HEK293 (cell line): ENCODE results near the gene GMPS.
"Not testable (repeated sequence)": the region's sequence is repeated elsewhere in the genome, so short reads cannot be mapped to it uniquely, and the experiment has no call there.

Source experiments
- CTCF ChIA-PET: fragments of 350-600 bp; formaldehyde crosslinking; extraction: SDS; loops from one replicate; lab custom pipeline; 2021; ENCODE audit warnings: antibody characterized with exemption; lab: Yijun Ruan, JAX
- POLR2A ChIA-PET: fragments of 300-600 bp; formaldehyde crosslinking; extraction: SDS; loops from one replicate; lab custom pipeline; 2020; ENCODE audit warnings: antibody characterized with exemption, inconsistent platforms; lab: Yijun Ruan, JAX
- H3K27ac ChIP-seq: fragments of 200-500 bp; sonication (Bioruptor generic); 2 replicates; pipeline ENCODE4 v1.5.1; 2014; ENCODE audit warnings: low read depth, low read length, control low read depth, inconsistent platforms; ENCODE audit errors: extremely low read depth
- H3K36me3 ChIP-seq, 2 experiments: fragments of 200-500 bp in 1 of 2; sonication (Bioruptor generic) in 1 of 2; 1 replicate in 1 of 2; 2 replicates in 1 of 2; pipeline ENCODE4 v1.5.1; 2014 to 2017; ENCODE audit warnings: inconsistent platforms in 2 of 2, low read length in 2 of 2; ENCODE audit not compliant: control insufficient read depth in 2 of 2, insufficient read depth in 1 of 2
- H3K4me1 ChIP-seq: fragments of 200-500 bp; sonication (Bioruptor generic); 2 replicates; pipeline ENCODE4 v1.5.1; 2014; ENCODE audit warnings: mild to moderate bottlenecking, low read length, inconsistent platforms; ENCODE audit not compliant: control insufficient read depth, insufficient read depth
- H3K4me3 ChIP-seq: 2 replicates; pipeline ENCODE4 v1.5.1; 2011; ENCODE audit warnings: low read depth, mild to moderate bottlenecking, control low read depth, low read length, moderate library complexity
- H3K9me3 ChIP-seq: fragments of 200-500 bp; sonication (Bioruptor generic); 2 replicates; pipeline ENCODE4 v1.5.1; 2014; ENCODE audit warnings: low read depth, low read length, inconsistent platforms; ENCODE audit not compliant: control insufficient read depth, insufficient read depth
- CTCF ChIP-seq: fragments of 450-650 bp; formaldehyde crosslinking; IDR thresholded peaks from 2 replicates; pipeline ENCODE4 v1.5.1; 2016; ENCODE audit warnings: missing biosample characterization, missing genetic modification characterization
- EGR2 ChIP-seq: fragments of 450-650 bp; formaldehyde crosslinking; IDR thresholded peaks from 2 replicates; pipeline ENCODE4 v1.5.1; 2016; ENCODE audit warnings: low read depth, missing biosample characterization, missing genetic modification characterization
- KLF17 ChIP-seq: fragments of 450-650 bp; formaldehyde crosslinking; IDR thresholded peaks from 2 replicates; pipeline ENCODE4 v1.5.1; 2016; ENCODE audit warnings: missing biosample characterization, missing genetic modification characterization
- OSR2 ChIP-seq: fragments of 450-650 bp; formaldehyde crosslinking; IDR thresholded peaks from 2 replicates; pipeline ENCODE4 v1.5.1; 2016; ENCODE audit warnings: missing biosample characterization, missing genetic modification characterization
- SP2 ChIP-seq: fragments of 450-650 bp; formaldehyde crosslinking; IDR thresholded peaks from 2 replicates; pipeline ENCODE4 v1.5.1; 2016; ENCODE audit warnings: missing biosample characterization, missing genetic modification characterization
- WT1 ChIP-seq: fragments of 450-650 bp; formaldehyde crosslinking; IDR thresholded peaks from 2 replicates; pipeline ENCODE4 v1.5.1; 2016; ENCODE audit warnings: missing biosample characterization, missing genetic modification characterization
- YY2 ChIP-seq: fragments of 450-650 bp; formaldehyde crosslinking; IDR thresholded peaks from 2 replicates; pipeline ENCODE4 v1.5.1; 2016; ENCODE audit warnings: missing biosample characterization, missing genetic modification characterization
- ZBTB21 ChIP-seq: fragments of 450-650 bp; formaldehyde crosslinking; IDR thresholded peaks from 2 replicates; pipeline ENCODE4 v1.5.1; 2017; ENCODE audit warnings: missing biosample characterization, missing genetic modification characterization
- ZNF146 ChIP-seq: fragments of 450-650 bp; formaldehyde crosslinking; IDR thresholded peaks from 2 replicates; pipeline ENCODE4 v1.5.1; 2016; ENCODE audit warnings: missing biosample characterization, missing genetic modification characterization
- ZNF155 ChIP-seq: fragments of 450-650 bp; formaldehyde crosslinking; IDR thresholded peaks from 2 replicates; pipeline ENCODE4 v1.5.1; 2016; ENCODE audit warnings: missing biosample characterization, missing genetic modification characterization
- ZNF26 ChIP-seq: fragments of 450-650 bp; formaldehyde crosslinking; IDR thresholded peaks from 2 replicates; pipeline ENCODE4 v1.5.1; 2016; ENCODE audit warnings: missing biosample characterization, missing genetic modification characterization
- ZNF394 ChIP-seq: fragments of 450-650 bp; formaldehyde crosslinking; IDR thresholded peaks from 2 replicates; pipeline ENCODE4 v1.5.1; 2016; ENCODE audit warnings: missing biosample characterization, missing genetic modification characterization, mild to moderate bottlenecking, moderate library complexity, borderline replicate concordance
- ZNF398 ChIP-seq: fragments of 450-650 bp; formaldehyde crosslinking; IDR thresholded peaks from 2 replicates; pipeline ENCODE4 v1.5.1; 2017; ENCODE audit warnings: missing biosample characterization, missing genetic modification characterization
- ZNF416 ChIP-seq: fragments of 450-650 bp; formaldehyde crosslinking; IDR thresholded peaks from 2 replicates; pipeline ENCODE4 v1.5.1; 2016; ENCODE audit warnings: missing biosample characterization, missing genetic modification characterization
- ZNF488 ChIP-seq: fragments of 450-650 bp; formaldehyde crosslinking; IDR thresholded peaks from 2 replicates; pipeline ENCODE4 v1.5.1; 2016; ENCODE audit warnings: missing biosample characterization, missing genetic modification characterization
- ZNF514 ChIP-seq: fragments of 450-650 bp; formaldehyde crosslinking; IDR thresholded peaks from 2 replicates; pipeline ENCODE4 v1.5.1; 2016; ENCODE audit warnings: missing biosample characterization, missing genetic modification characterization
- ZNF560 ChIP-seq: fragments of 450-650 bp; formaldehyde crosslinking; IDR thresholded peaks from 2 replicates; pipeline ENCODE4 v1.5.1; 2017; ENCODE audit warnings: missing biosample characterization, missing genetic modification characterization, borderline replicate concordance
- ZNF596 ChIP-seq: fragments of 450-650 bp; IDR thresholded peaks from 2 replicates; pipeline ENCODE4 v1.5.0; 2018; ENCODE audit warnings: missing biosample characterization, mild to moderate bottlenecking, missing genetic modification characterization, moderate library complexity
- ZSCAN30 ChIP-seq: fragments of 450-650 bp; IDR thresholded peaks from 2 replicates; pipeline ENCODE4 v1.5.1; 2018; ENCODE audit warnings: missing biosample characterization, mild to moderate bottlenecking, missing genetic modification characterization, moderate library complexity

Gene GMPS

GRCh38 chr3:155960060-155960459 lies 89.6 kb downstream of the GMPS start:
- no peaks in the 10 kb centered on the region for H3K9me3 ChIP-seq
- ChIA-PET POLR2A (no interaction called here), CTCF (no interaction called here)
- no peak overlapping the region for H3K4me3 ChIP-seq
- H3K27ac ChIP-seq, result no peak overlapping the region
- H3K4me1 ChIP-seq, result no peaks in the 10 kb centered on the region
- H3K36me3 ChIP-seq, result peaks cover 0 to 6% of the 10 kb centered on the region in 2 experiments; a peak in 1 of 3 replicates
- TF ChIP-seq ZNF514 (tag by site-specific recombination) (no peak), CTCF (tag by site-specific recombination) (no peak), ZBTB21 (tag by site-specific recombination) (no peak)
- TF ChIP-seq, all 188 proteins: peak for 0

GRCh38 chr3:155961044-155961443 lies 90.6 kb downstream of the GMPS start:
- CTCF ChIA-PET, H3K27ac ChIP-seq, H3K4me3 ChIP-seq, H3K36me3 ChIP-seq, H3K9me3 ChIP-seq, POLR2A ChIA-PET, H3K4me1 ChIP-seq: not testable (repeated sequence)
- TF ChIP-seq ZNF146 (tag by site-specific recombination), result peak; percentile 64; the same call in 1 of the 2 replicates

GRCh38 chr3:155963570-155963969 lies 93.1 kb downstream of the GMPS start:
- no peaks in the 10 kb centered on the region for H3K9me3 ChIP-seq
- H3K4me3 ChIP-seq, result no peak overlapping the region
- ChIA-PET POLR2A (no interaction called here), CTCF (no interaction called here)
- H3K27ac ChIP-seq, result no peak overlapping the region
- H3K4me1 ChIP-seq, result no peaks in the 10 kb centered on the region
- TF ChIP-seq ZNF394 (tag by site-specific recombination), result no peak
- H3K36me3 ChIP-seq, result no peaks in the 10 kb centered on the region

- POLR2A ChIA-PET, result no interaction called here
- no peak overlapping the region for H3K27ac ChIP-seq
- no peaks in the 10 kb centered on the region for H3K36me3 ChIP-seq
- no peak overlapping the region for H3K4me3 ChIP-seq
- no peaks in the 10 kb centered on the region for H3K4me1 ChIP-seq
- no peak for TF ChIP-seq ZNF488
- no peak for TF ChIP-seq SP2 (tag by site-specific recombination)
- TF ChIP-seq OSR2, result no peak
- TF ChIP-seq ZNF155 (tag by site-specific recombination), result no peak
- TF ChIP-seq ZNF416 (tag by site-specific recombination), result no peak
- TF ChIP-seq WT1 (tag by site-specific recombination), result no peak
- TF ChIP-seq KLF17 (tag by site-specific recombination), result no peak
- TF ChIP-seq EGR2 (tag by site-specific recombination), result no peak
- no peak for TF ChIP-seq ZNF398 (tag by site-specific recombination)
- TF ChIP-seq ZSCAN30 (tag by site-specific recombination), result no peak
- TF ChIP-seq ZNF26 (tag by site-specific recombination), result no peak
- no peak for TF ChIP-seq YY2 (tag by site-specific recombination)
- no peak for TF ChIP-seq ZNF560
- TF ChIP-seq ZNF596 (tag by site-specific recombination), result no peak
- CTCF ChIA-PET, result no interaction called here
- no peaks in the 10 kb centered on the region for H3K9me3 ChIP-seq
Observed at GRCh38 chr3:155970398-155970797, 99.9 kb downstream of the GMPS start.
